GM10266 (cell line): ENCODE results near the gene LMCD1.

Source experiments
- DNase-seq: peaks from one replicate; pipeline ENCODE4 v3.0.0; 2012; ENCODE audit errors: extremely low spot score
- CTCF ChIP-seq: IDR thresholded peaks from 2 replicates; pipeline ENCODE4 v1.5.1; 2012; ENCODE audit warnings: mild to moderate bottlenecking, low read depth; ENCODE audit not compliant: control insufficient read depth, insufficient read depth; ENCODE audit errors: missing control alignments

LMCD1 gene

DNA sequence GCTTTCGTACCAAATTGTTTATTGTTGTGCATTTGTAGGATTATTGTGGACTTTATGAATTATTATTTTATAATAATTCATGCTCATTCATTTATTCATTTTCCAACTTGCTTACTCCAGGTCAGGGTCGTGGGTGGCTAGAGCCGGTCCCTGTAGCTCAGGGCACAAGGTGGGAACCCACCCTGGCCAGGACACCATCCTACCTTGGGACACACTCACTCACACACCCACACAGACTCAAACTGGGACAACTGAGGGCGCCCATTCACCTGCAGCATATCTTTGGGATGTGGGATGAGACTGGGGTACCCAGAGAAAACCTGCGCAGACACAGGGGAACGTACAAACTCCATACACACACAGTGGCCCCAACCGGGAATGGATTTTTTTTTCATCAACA, 102.4 kb downstream of the LMCD1 start:
- DNase-seq, result no peak
- no peak for TF ChIP-seq CTCF

DNA sequence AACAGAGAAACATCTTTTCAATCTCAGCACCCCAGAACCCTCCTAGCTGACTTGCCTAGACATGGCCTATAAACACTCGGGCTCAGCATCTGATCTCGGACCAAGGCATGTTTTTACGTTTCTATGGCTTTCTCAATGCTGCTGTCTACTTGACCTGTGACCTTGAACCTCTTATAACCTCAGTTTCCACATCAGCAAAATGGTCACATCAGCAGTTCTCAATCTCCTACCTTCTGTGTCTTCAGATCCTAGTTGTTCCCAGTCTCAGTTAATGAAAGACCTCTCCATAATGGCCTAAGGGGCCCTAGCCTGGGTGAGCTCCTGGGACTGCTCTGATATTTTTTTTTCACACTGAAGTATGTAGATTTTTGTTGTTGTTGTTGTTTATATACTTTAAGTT, 103.4 kb downstream of the LMCD1 start:
- DNase-seq, result no peak
- no peak for TF ChIP-seq CTCF

GRCh38 chr3:8606701-8607231, 105.1 kb downstream of the LMCD1 start:
- DNase-seq, result no peak
- TF ChIP-seq CTCF, result no peak

- DNase-seq, result no peak
- peak; percentile 35 for TF ChIP-seq CTCF
Observed at GRCh38 chr3:8607234-8608040, 105.8 kb downstream of the LMCD1 start.

DNA sequence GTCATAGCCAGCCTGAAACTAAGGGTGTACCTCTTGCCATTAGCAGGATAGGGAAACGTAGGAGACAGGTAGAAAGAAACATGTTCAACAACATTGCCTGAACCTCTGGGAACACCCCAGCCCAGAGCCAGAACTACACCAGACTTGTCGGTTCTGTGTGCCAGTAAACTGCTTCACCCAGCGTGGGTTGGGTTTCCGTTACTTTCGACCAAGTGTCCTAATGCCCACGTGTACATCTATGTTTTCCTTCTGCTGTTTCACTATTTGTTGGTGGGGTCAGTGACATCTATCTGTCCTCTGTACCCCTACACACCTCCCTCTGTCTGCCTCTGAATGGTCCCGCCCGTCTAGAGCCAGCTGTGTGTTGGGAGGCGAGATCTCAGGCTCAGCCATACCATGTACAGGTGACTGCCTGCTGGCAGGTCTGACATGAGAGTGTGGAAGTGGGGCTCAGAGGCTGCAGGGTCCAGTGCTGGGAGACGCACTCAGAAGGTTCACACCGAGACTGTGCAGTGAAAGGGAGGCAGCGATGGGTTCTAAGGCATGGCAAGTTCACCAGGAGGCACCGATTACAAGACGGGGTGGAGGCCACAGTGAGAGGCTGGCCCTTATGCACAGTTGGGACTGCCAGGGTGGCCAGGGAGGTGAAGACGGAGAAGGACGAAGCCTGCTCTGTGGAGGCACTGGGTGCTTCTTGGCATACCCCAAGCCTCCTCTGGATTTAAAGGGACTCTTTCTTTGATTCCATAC, 106.6 kb downstream of the LMCD1 start:
- no peak for DNase-seq
- no peak for TF ChIP-seq CTCF

GRCh38 chr3:8608791-8609467, 107.3 kb downstream of the LMCD1 start:
- no peak for TF ChIP-seq CTCF
- DNase-seq, result no peak
